NB4 (cell line): Measurements from ENCODE around the gene KLLN.

Source experiments
- CTCF ChIP-seq: IDR thresholded peaks from one replicate; pipeline ENCODE4 v1.5.1; 2012; ENCODE audit warnings: low read depth, low read length
- MAX ChIP-seq: IDR thresholded peaks from 2 replicates; pipeline ENCODE4 v1.6.1; 2011; ENCODE audit warnings: low read depth, low read length
- MYC ChIP-seq: IDR thresholded peaks from 2 replicates; pipeline ENCODE4 v1.6.1; 2011; ENCODE audit warnings: low read depth, low read length

GRCh38 chr10:87849001-87849400 lies 14.3 kb downstream of the KLLN start:
- TF ChIP-seq CTCF (no peak), MYC (no peak), MAX (no peak)
